Immature natural killer cell (primary cell): ENCODE data around the gene GALNT10. TPM values are rescaled to one million over a fixed set of nuclear protein-coding genes. Genes with fewer than 3 reads are reported as not detected.

Experiments
- DNase-seq, 3 donors: peaks; one replicate each; pipeline ENCODE4 v3.0.0; 2022; ENCODE audit warnings: mixed read lengths in 1 of 3
- H3K27ac Mint-ChIP-seq, 6 donors: one replicate each; pipeline ENCODE4 v1.8.0; 2020; ENCODE audit warnings: mixed read lengths in 6 of 6, mild to moderate bottlenecking in 5 of 6, inconsistent platforms in 4 of 6, moderate library complexity in 3 of 6
- H3K27me3 Mint-ChIP-seq, 3 donors: one replicate each; pipeline ENCODE4 v1.8.0; 2020 to 2021; ENCODE audit warnings: low read depth in 3 of 3, mild to moderate bottlenecking in 3 of 3, mixed read lengths in 3 of 3, moderate library complexity in 3 of 3, inconsistent platforms in 1 of 3
- H3K36me3 Mint-ChIP-seq, 3 donors: one replicate each; pipeline ENCODE4 v1.8.0; 2020; ENCODE audit warnings: mixed read lengths in 3 of 3, inconsistent platforms in 2 of 3, mild to moderate bottlenecking in 2 of 3
- H3K4me1 Mint-ChIP-seq, 2 donors: one replicate each; pipeline ENCODE4 v1.8.0; 2020; ENCODE audit warnings: inconsistent platforms in 2 of 2, mild to moderate bottlenecking in 2 of 2, mixed read lengths in 2 of 2, moderate library complexity in 1 of 2
- H3K4me3 Mint-ChIP-seq, 5 donors: one replicate each; pipeline ENCODE4 v1.8.0; 2020; ENCODE audit warnings: mild to moderate bottlenecking in 5 of 5, mixed read lengths in 5 of 5, inconsistent platforms in 3 of 5, moderate library complexity in 3 of 5
- H3K9me3 Mint-ChIP-seq, 6 donors: one replicate each; pipeline ENCODE4 v1.8.0; 2020; ENCODE audit warnings: mild to moderate bottlenecking in 6 of 6, mixed read lengths in 6 of 6, inconsistent platforms in 4 of 6, moderate library complexity in 3 of 6
- polyA plus RNA-seq, 3 donors: library from polyadenylated mRNA; unstranded; fragments of 300-500 nt; fragmentation: Illumina TruSeq; gene quantifications; one replicate each; pipeline ENCODE4 v1.2.3, GENCODE V29; 2021

GALNT10 gene
- polyA plus RNA-seq, 3 donors from 2014 or later: 10.4 to 42.8 (median 24.7) TPM

GRCh38 chr5:154274828-154275185, 84.3 kb downstream of the GALNT10 start:
- peaks cover 72 to 92% of the 10 kb centered on the region in 2 donors for H3K4me1 Mint-ChIP-seq
- peaks cover 0 to 5% (median 0%) of the 10 kb centered on the region in 3 donors for H3K36me3 Mint-ChIP-seq
- H3K9me3 Mint-ChIP-seq: no peaks in the 10 kb centered on the region
- peak overlapping the region in 3 of 6 donors; percentile 0 to 96 (median 57) for H3K27ac Mint-ChIP-seq
- no peak for DNase-seq
- H3K4me3 Mint-ChIP-seq: no peak overlapping the region
- peaks cover 0 to 2% (median 0%) of the 10 kb centered on the region in 3 donors for H3K27me3 Mint-ChIP-seq

- Mint-ChIP-seq H3K9me3 (no peaks in the 10 kb centered on the region), H3K36me3 (no peaks in the 10 kb centered on the region), H3K4me3 (no peak overlapping the region), H3K4me1 (peaks cover 67 to 92% of the 10 kb centered on the region in 2 donors), H3K27ac (peak overlapping the region in 4 of 6 donors; percentile 10 to 92 (median 33)), H3K27me3 (peaks cover 0 to 2% (median under 1%) of the 10 kb centered on the region in 3 donors)
- DNase-seq: no peak
Measured at GRCh38 chr5:154275566-154275965, 85.0 kb downstream of the GALNT10 start.

- no peaks in the 10 kb centered on the region for H3K9me3 Mint-ChIP-seq
- no peaks in the 10 kb centered on the region for H3K36me3 Mint-ChIP-seq
- DNase-seq: no peak
- peak overlapping the region in 5 of 6 donors; percentile 73 to 92 (median 76) for H3K27ac Mint-ChIP-seq
- no peak overlapping the region for H3K4me3 Mint-ChIP-seq
- peaks cover 65 to 90% of the 10 kb centered on the region in 2 donors for H3K4me1 Mint-ChIP-seq
- H3K27me3 Mint-ChIP-seq: peaks cover 0 to 2% (median 2%) of the 10 kb centered on the region in 3 donors
Measured at GRCh38 chr5:154276261-154276972, 85.9 kb downstream of the GALNT10 start.

- H3K27me3 Mint-ChIP-seq: peaks cover 0 to 2% (median 2%) of the 10 kb centered on the region in 3 donors
- peaks cover 59 to 88% of the 10 kb centered on the region in 2 donors for H3K4me1 Mint-ChIP-seq
- no peak for DNase-seq
- no peak overlapping the region for H3K4me3 Mint-ChIP-seq
- H3K9me3 Mint-ChIP-seq: no peaks in the 10 kb centered on the region
- peak overlapping the region in 5 of 6 donors; percentile 51 to 92 (median 76) for H3K27ac Mint-ChIP-seq
- no peaks in the 10 kb centered on the region for H3K36me3 Mint-ChIP-seq
Measured at GRCh38 chr5:154276973-154277331, 86.4 kb downstream of the GALNT10 start.

- no peaks in the 10 kb centered on the region for H3K9me3 Mint-ChIP-seq
- peak overlapping the region in 3 of 6 donors; percentile 51 to 76 (median 56) for H3K27ac Mint-ChIP-seq
- peaks cover 0 to 2% (median 2%) of the 10 kb centered on the region in 3 donors for H3K27me3 Mint-ChIP-seq
- H3K4me1 Mint-ChIP-seq: peaks cover 54 to 88% of the 10 kb centered on the region in 2 donors
- no peak overlapping the region for H3K4me3 Mint-ChIP-seq
- no peaks in the 10 kb centered on the region for H3K36me3 Mint-ChIP-seq
- DNase-seq: no peak
Measured at GRCh38 chr5:154277499-154277898, 87.0 kb downstream of the GALNT10 start.

- H3K27ac Mint-ChIP-seq: peak overlapping the region in 4 of 6 donors; percentile 6 to 56 (median 16)
- no peaks in the 10 kb centered on the region for H3K9me3 Mint-ChIP-seq
- H3K27me3 Mint-ChIP-seq: peaks cover 0 to 2% (median 0%) of the 10 kb centered on the region in 3 donors
- no peak for DNase-seq
- no peak overlapping the region for H3K4me3 Mint-ChIP-seq
- H3K36me3 Mint-ChIP-seq: no peaks in the 10 kb centered on the region
- peaks cover 50 to 87% of the 10 kb centered on the region in 2 donors for H3K4me1 Mint-ChIP-seq
Measured at GRCh38 chr5:154278186-154278585, 87.7 kb downstream of the GALNT10 start.

- Mint-ChIP-seq H3K4me3 (no peak overlapping the region), H3K36me3 (no peaks in the 10 kb centered on the region), H3K27ac (peak overlapping the region in 1 of 6 donors; percentile 32), H3K9me3 (no peaks in the 10 kb centered on the region), H3K4me1 (peaks cover 44 to 84% of the 10 kb centered on the region in 2 donors), H3K27me3 (peaks cover 0 to 2% (median 0%) of the 10 kb centered on the region in 3 donors)
- no peak for DNase-seq
Measured at GRCh38 chr5:154278908-154279307, 88.4 kb downstream of the GALNT10 start.

GRCh38 chr5:154284433-154284832, 93.9 kb downstream of the GALNT10 start:
- H3K9me3 Mint-ChIP-seq: no peaks in the 10 kb centered on the region
- peaks cover 0 to 2% (median 0%) of the 10 kb centered on the region in 3 donors for H3K27me3 Mint-ChIP-seq
- H3K4me3 Mint-ChIP-seq: no peak overlapping the region
- no peak overlapping the region for H3K27ac Mint-ChIP-seq
- H3K36me3 Mint-ChIP-seq: peaks cover 0 to 4% (median 0%) of the 10 kb centered on the region in 3 donors
- H3K4me1 Mint-ChIP-seq: peaks cover 36 to 89% of the 10 kb centered on the region in 2 donors
- DNase-seq: no peak

- Mint-ChIP-seq H3K36me3 (peaks cover 0 to 4% (median 0%) of the 10 kb centered on the region in 3 donors), H3K4me3 (no peak overlapping the region), H3K9me3 (no peaks in the 10 kb centered on the region), H3K27me3 (no peaks in the 10 kb centered on the region), H3K27ac (peak overlapping the region in 3 of 6 donors; percentile 21 to 42 (median 26)), H3K4me1 (peaks cover 35 to 84% of the 10 kb centered on the region in 2 donors)
- no peak for DNase-seq
Measured at GRCh38 chr5:154285661-154286408, 95.3 kb downstream of the GALNT10 start.

- Mint-ChIP-seq H3K27ac (peak overlapping the region in 2 of 6 donors; percentile 21 to 60), H3K36me3 (peaks cover 0 to 4% (median 0%) of the 10 kb centered on the region in 3 donors), H3K9me3 (no peaks in the 10 kb centered on the region), H3K27me3 (no peaks in the 10 kb centered on the region), H3K4me3 (no peak overlapping the region), H3K4me1 (peaks cover 40 to 90% of the 10 kb centered on the region in 2 donors)
- no peak for DNase-seq
Measured at GRCh38 chr5:154286557-154286956, 96.0 kb downstream of the GALNT10 start.

- Mint-ChIP-seq H3K4me3 (no peak overlapping the region), H3K27ac (peak overlapping the region in 3 of 6 donors; percentile 20 to 60 (median 41)), H3K27me3 (no peaks in the 10 kb centered on the region), H3K9me3 (no peaks in the 10 kb centered on the region), H3K4me1 (peaks cover 45 to 90% of the 10 kb centered on the region in 2 donors), H3K36me3 (peaks cover 0 to 4% (median 0%) of the 10 kb centered on the region in 3 donors)
- DNase-seq: no peak
Measured at GRCh38 chr5:154287136-154287535, 96.6 kb downstream of the GALNT10 start.

- no peaks in the 10 kb centered on the region for H3K27me3 Mint-ChIP-seq
- H3K4me3 Mint-ChIP-seq: no peak overlapping the region
- peaks cover 0 to 4% (median 0%) of the 10 kb centered on the region in 3 donors for H3K36me3 Mint-ChIP-seq
- peaks cover 46 to 85% of the 10 kb centered on the region in 2 donors for H3K4me1 Mint-ChIP-seq
- H3K27ac Mint-ChIP-seq: peak overlapping the region in 2 of 6 donors; percentile 23 to 57
- DNase-seq: no peak
- H3K9me3 Mint-ChIP-seq: no peaks in the 10 kb centered on the region
Measured at GRCh38 chr5:154288145-154288544, 97.6 kb downstream of the GALNT10 start.

GRCh38 chr5:154291917-154292316, 101.4 kb downstream of the GALNT10 start:
- Mint-ChIP-seq H3K27ac (peak overlapping the region in 3 of 6 donors; percentile 33 to 74 (median 63)), H3K27me3 (no peaks in the 10 kb centered on the region), H3K36me3 (peaks cover 9 to 18% (median 16%) of the 10 kb centered on the region in 3 donors), H3K9me3 (no peaks in the 10 kb centered on the region), H3K4me1 (peaks cover 34 to 51% of the 10 kb centered on the region in 2 donors), H3K4me3 (no peak overlapping the region)
- DNase-seq: no peak

- peaks cover 9 to 31% (median 24%) of the 10 kb centered on the region in 3 donors for H3K36me3 Mint-ChIP-seq
- H3K27me3 Mint-ChIP-seq: no peaks in the 10 kb centered on the region
- H3K9me3 Mint-ChIP-seq: no peaks in the 10 kb centered on the region
- peaks cover 22 to 38% of the 10 kb centered on the region in 2 donors for H3K4me1 Mint-ChIP-seq
- no peak for DNase-seq
- H3K27ac Mint-ChIP-seq: peak overlapping the region in 1 of 6 donors; percentile 6
- H3K4me3 Mint-ChIP-seq: no peak overlapping the region
Measured at GRCh38 chr5:154293219-154293618, 102.7 kb downstream of the GALNT10 start.
